LHCN-M2 (cell line): ENCODE results near the gene CHAF1B. TPM values are rescaled to one million over a fixed set of nuclear protein-coding genes. Genes with fewer than 3 reads are reported as not detected.
"Not testable (repeated sequence)": the region's sequence is repeated elsewhere in the genome, so short reads cannot be mapped to it uniquely, and the experiment has no call there.

Experiments
- DNase-seq: peaks from one replicate; pipeline ENCODE4 v3.0.0-alpha.2; 2012; ENCODE audit warnings: low read depth
- polyA plus RNA-seq: library from polyadenylated mRNA; unstranded; fragments of >200 nt; gene quantifications from one replicate; pipeline ENCODE4 v1.2.1, GENCODE V29; 2012; ENCODE audit warnings: missing spikeins
- total RNA-seq: library from RNA; depleted of rRNA; stranded (reverse); fragments of >200 nt; gene quantifications from 2 replicates; pipeline ENCODE4 v1.2.3, GENCODE V29; 2014; rRNA removed

CHAF1B gene
- 9.0 and 9.9 TPM in 2 replicates for total RNA-seq
- 6.5 TPM for polyA plus RNA-seq

- peak; percentile 58 for DNase-seq
These were observed at the start of gene CHAF1B for GRCh38 chr21:36385233-36386030. Gene CHAF1B, plus strand, starts transcription at chr21:36385392. Its CDS starts 745 bp downstream, at chr21:36386137.

GRCh38 chr21:36337099-36337509 is 48.1 kb upstream of the CHAF1B start:
- peak; percentile 57 for DNase-seq

DNA sequence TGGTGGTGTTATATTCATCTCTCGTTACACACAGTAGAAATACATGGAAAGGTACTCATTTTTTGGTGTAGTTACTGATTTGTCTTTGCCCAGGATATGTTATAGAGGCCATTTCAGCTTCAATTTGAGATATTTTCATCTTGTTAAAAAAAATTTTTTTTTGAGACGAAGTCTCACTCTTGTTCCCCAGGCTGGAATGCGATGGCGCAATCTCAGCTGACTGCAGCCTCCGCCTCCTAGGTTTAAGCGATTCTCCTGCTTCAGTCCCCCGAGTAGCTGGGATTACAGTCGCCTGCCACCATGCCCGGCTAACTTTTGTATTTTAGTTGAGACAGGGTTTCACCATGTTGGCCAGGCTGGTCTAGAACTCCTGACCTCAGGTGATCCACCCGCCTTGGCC is 46.2 kb upstream of the CHAF1B start:
- no peak for DNase-seq

GRCh38 chr21:36342581-36342980 is 42.6 kb upstream of the CHAF1B start:
- not testable (repeated sequence) for DNase-seq

DNA sequence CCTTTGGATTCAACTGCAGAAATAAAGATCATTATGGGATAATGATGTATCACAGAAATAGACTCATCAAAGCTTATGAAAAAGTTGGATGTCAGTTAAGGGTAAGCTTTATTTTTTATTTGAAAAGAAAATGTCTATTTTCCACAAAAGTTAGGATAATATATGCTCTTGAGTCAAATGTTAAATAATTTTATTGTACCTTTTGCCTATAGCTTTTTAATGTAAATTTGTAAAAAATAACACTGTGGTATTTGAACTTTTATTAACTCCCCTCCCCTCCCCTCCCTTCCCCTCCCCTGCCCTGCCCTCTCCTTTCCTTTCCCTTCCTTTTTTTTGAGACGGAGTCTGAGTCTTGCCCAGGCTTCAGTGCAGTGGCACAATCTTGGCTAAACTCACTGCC is 40.3 kb upstream of the CHAF1B start:
- no peak for DNase-seq

GRCh38 chr21:36347278-36347961 is 37.8 kb upstream of the CHAF1B start:
- no peak for DNase-seq

GRCh38 chr21:36347962-36348328 is 37.2 kb upstream of the CHAF1B start:
- DNase-seq, result no peak

- DNase-seq, result no peak
These were observed 35.9 kb upstream of the CHAF1B start for GRCh38 chr21:36349315-36349714.

DNA sequence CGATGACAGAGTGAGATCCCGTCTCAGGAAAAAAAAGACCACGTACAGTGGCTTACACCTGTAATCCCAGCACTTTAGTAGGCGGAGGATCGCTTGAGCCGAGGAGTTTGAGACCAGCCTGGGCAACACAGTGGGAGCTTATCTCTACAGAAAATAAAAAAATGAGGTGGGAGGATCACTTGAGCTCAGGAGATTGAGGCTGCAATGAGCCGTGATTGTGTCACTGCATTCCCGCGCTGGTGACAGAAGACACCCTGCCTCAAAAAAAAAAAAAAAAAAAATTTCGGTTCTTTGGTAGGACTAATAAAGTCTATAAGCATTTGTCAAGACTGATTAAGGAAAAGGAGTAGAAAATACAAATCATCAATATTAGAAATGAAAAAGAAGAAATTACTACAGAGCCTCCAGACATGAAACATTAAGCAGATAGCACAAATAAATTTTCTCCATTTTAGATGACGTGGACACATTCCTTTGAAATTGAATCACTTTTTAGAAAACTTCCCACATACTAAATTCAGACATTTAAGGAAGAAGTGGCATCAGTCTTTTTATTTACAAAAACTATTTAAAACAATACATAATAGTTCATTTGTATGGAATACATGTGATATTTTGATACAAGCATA is 34.8 kb upstream of the CHAF1B start:
- DNase-seq, result peak; percentile 53

DNA sequence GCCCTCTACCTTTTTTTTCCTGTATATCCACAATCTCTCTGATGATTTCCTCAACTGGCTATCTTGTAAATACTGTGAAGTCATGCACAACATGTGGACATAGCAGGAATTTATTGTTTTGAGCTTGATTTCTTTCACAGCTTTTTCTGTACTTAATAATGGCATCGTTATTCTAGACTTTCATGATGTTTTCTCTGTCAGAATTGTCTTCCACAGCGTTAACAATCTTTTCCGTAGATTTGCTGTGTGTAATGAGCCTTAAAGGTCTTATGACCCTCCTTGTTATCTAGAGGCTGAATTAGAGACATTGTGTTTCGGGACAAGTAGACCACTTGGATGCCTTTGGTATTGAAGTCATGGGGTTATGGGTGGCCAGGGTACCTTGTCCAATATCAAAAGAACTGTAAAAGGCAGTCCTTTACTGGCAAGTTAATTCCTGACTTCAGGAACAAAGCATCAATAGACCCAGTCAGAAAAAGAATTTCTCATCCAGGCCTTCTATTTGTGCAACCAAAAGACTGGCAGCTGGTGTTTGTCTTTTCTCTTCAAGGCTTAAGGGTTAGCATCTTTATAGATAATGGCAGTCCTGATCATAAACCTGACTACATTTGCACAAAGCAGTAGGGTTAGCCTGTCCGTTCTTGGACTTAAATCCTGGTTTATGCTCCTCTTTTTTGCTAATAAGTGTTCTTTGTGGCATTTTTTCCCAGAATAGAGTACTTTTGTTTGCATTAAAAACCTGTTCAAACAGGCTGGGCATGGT is 30.1 kb upstream of the CHAF1B start:
- no peak for DNase-seq

DNA sequence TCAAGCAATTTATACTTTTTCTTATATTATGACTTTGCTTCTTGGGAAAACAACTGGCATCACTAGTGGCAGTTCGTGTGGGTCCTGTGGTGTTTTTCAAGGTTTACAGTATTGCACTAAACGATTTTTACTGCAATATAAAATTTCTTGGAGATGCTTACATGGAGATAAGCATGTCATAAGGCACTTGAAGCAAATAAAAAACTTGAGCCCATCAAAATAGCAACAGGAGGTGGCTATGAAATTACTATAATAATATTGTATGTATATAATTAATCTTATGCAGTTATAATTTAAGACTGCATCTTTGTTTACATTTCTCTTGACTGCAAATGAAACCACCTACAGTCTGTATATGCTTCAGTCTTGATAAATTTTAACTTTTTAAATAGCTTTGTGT is 29.3 kb upstream of the CHAF1B start:
- DNase-seq, result no peak

GRCh38 chr21:36359185-36359584 is 26.0 kb upstream of the CHAF1B start:
- no peak for DNase-seq

DNA sequence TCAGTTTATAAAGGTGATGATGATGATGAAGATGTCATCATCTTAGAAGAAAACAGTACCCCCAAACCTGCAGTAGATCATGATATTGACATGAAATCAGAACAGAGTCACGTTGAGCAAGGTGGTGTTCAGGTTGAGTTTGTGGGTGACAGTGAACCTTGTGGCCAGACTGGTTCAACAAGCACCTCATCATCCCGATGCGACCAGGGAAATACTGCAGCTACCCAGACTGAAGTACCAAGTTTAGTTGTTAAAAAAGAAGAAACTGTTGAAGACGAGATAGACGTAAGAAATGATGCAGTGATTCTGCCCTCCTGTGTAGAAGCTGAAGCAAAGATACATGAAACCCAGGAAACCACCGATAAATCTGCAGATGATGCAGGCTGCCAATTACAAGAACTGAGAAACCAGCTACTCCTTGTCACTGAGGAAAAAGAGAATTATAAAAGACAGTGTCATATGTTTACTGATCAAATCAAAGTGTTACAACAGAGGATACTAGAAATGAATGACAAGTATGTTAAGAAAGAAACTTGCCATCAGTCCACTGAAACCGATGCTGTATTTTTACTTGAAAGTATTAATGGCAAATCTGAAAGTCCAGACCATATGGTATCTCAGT is 16.0 kb upstream of the CHAF1B start:
- no peak for DNase-seq

GRCh38 chr21:36375994-36376393 is 9.2 kb upstream of the CHAF1B start:
- DNase-seq, result no peak

- no peak for DNase-seq
These were observed 7.8 kb upstream of the CHAF1B start for GRCh38 chr21:36377391-36377842.

DNA sequence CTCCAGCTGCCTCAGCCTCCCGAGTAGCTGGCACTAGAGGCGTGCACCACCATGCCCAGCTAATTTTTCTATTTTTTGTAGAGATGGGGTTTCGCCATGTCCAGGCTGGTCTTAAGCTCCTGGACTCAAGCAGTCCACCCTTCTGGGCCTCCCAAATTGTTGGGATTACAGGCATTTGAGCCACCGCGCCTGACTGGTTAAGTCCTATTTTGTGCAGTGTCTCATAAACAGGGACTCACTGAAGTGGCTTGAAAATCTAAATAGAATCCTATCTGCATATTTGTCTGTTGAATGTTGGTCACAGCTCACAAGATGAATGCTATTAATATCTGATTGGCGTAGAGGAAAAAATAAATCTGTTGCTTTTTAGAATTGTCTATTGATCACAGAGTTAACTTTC is 5.9 kb upstream of the CHAF1B start:
- DNase-seq, result no peak

GRCh38 chr21:36381841-36382589 is 3.2 kb upstream of the CHAF1B start:
- no peak for DNase-seq

DNA sequence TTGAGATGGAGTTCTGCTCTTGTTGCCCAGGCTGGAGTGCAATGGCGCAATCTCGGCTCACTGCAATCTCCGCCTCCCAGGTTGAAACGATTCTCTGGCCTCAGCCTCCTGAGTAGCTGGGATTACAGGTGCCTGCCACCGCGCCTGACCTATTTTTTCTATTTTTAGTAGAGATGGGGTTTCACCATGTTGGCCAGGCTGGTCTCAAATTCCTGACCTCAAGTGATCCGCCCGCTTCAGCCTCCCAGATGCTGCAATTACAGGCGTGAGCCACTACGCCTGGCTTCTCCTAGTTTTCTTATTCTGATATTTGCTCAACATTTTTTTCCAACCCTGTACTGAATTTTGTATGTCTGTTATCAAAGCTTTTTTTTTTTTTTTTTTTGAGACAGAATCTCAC is 2.5 kb upstream of the CHAF1B start:
- DNase-seq, result not testable (repeated sequence)

- no peak for DNase-seq
These were observed 333 bp upstream of the CHAF1B start for GRCh38 chr21:36384885-36385232.

- DNase-seq, result peak; percentile 9
These were observed 945 bp downstream of the CHAF1B start for GRCh38 chr21:36386031-36386642.
